GM21447 (cell line): ENCODE measurements around the gene HOXC9.

ENCODE experiments used
- ATAC-seq: cut with Tn5 transposase; IDR thresholded peaks from one replicate; pipeline ENCODE4 v1.9.1; 2021; ENCODE audit not compliant: unreplicated experiment

Gene HOXC9

GRCh38 chr12:53999559-54000115, 324 bp upstream of the HOXC9 start:
- no peak for ATAC-seq

DNA sequence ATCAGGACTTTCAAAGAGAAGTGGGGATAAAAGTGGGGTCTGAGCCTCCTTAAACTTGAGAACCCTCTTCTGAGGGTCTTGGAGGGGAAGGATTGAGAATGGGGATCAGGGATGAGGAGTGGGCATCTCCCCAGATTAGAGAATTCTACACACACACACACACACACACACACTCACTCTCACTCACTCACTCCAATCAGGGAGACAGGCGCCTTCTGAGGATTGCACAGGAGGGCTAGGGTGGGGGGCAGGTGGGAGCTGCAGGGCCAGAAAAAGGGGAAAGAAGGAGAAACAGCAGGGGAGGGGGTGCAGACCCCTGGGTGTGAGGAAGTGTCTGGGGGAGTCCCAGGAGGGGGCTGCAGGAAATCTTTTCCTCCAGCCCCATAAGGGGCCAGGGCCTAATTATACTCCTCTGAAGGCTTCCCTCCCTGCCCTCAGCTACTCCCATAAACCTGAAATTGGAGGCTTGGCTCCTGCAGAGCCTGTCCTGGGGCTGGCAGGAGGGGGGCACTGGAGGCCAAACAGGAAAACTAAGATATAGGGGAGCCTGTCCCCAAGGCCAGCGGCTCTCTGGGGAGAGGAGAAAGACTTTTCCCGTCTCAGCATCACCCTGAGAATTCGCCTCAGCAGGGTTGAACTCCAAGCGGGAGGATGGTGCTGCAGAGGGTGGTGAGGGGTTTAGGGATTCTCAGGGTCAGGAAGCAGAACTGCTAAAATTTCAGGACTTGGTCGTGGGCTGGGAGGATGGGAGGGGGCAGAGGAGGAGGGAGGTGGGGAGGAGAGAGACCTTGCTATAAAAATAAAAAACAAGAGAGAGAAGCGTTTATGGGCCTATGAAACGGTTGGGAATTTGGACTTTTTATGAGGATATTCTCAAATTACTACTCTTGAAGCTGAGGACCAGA, 1.6 kb downstream of the HOXC9 start:
- no peak for ATAC-seq

DNA sequence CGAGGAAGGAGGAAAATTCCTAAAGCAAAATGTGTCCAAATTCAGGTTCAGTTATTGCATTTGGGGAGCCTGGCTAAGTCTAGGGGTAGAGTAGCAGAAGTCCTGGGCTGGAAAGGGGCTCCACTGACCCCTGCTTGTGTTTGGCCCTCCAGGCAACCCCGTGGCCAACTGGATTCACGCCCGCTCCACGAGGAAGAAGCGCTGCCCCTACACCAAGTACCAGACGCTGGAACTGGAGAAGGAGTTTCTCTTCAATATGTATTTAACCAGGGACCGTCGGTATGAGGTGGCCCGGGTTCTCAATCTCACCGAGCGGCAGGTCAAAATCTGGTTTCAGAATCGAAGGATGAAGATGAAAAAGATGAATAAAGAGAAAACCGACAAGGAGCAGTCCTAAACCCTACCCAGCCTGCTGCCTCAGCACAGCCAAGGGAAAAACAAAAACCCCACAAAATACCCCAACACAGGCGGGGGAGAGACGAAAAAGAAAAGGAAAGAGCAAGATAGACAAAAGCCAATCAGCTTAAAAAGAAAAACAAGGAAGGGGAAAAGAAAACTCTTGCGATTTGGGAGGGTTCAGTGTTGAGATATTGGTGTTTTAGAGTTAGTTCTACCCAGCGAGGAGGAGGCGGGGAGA, 2.4 kb downstream of the HOXC9 start:
- no peak for ATAC-seq

DNA sequence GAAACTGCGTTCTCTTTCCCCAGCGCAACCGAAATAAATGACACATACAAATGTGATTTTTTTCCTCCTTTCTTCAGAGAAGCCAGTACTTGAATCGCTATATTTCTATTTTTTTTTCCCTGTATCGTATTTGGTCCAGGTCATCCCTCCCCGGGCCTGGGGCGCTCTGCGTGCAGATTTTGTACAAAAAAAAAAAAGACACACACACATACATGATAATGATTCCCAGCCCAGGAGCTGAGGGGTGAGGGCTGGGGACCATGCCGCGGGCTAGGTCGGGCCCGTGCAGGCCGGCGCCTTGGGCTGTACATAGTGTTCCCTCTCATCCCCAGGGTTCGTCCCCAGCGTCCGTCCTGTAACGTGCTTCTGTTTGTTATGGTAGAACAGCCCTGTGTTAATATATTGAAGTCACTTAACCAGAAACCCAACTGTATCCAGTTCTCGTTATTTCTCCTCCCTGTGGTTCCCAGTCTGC, 3.0 kb downstream of the HOXC9 start:
- no peak for ATAC-seq

- no peak for ATAC-seq
These were observed 3.7 kb downstream of the HOXC9 start for GRCh38 chr12:54003625-54004024.

GRCh38 chr12:54004063-54004840, 4.3 kb downstream of the HOXC9 start:
- no peak for ATAC-seq

- no peak for ATAC-seq
These were observed 5.0 kb downstream of the HOXC9 start for GRCh38 chr12:54004841-54005530.

GRCh38 chr12:54005531-54005852, 5.5 kb downstream of the HOXC9 start:
- ATAC-seq, result no peak

GRCh38 chr12:54005853-54006558, 6.0 kb downstream of the HOXC9 start:
- ATAC-seq, result peak; percentile 60

- no peak for ATAC-seq
These were observed 6.7 kb downstream of the HOXC9 start for GRCh38 chr12:54006559-54007220.

- no peak for ATAC-seq
These were observed 7.7 kb downstream of the HOXC9 start for GRCh38 chr12:54007538-54008259.

DNA sequence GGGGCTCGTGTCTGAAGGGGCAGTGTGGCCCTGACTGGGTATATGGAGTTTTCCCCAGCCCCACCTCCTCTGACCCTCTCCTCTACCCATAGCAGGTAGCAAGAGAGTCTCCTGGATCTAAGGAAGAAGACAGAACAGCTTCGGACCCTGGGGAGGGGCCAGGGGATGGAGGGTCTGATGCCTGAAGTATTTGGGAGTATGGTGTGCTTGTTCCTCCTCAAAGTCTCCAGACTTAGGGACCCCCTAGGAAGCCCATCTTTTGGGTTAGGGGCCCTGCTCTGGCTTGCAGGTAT, 8.2 kb downstream of the HOXC9 start:
- no peak for ATAC-seq

DNA sequence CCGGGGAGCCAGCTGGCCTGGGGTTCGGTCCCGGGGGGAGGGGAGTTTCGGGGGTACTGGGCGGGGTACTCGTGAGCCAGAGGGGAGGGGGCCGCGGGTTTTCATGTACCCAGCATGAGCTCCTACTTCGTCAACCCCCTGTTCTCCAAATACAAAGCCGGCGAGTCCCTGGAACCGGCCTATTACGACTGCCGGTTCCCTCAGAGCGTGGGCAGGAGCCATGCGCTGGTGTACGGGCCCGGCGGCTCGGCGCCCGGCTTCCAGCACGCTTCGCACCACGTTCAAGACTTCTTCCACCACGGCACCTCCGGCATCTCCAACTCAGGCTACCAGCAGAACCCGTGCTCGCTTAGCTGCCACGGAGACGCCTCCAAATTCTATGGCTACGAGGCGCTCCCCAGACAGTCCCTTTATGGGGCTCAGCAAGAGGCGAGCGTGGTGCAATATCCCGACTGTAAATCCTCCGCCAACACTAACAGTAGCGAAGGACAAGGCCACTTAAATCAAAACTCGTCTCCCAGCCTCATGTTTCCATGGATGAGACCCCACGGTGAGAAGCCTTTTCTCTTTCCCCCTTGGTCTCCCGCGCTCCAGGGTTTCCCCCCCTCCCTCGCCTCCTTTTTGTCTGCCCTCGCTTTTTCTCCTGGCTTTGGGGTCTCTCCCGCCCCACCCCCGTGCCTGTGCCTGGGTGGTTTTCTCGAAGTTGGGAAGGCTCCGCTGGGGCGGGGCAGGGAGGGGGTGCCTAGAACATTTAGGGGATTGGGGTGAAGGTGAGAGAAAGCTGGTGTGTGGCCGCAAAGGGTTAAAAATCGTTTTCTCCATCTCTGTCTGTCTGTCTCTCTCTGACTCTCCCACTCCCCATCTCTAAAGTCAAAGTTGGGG, 9.5 kb downstream of the HOXC9 start:
- no peak for ATAC-seq

- ATAC-seq, result no peak
These were observed 10.4 kb downstream of the HOXC9 start for GRCh38 chr12:54010053-54010971.

DNA sequence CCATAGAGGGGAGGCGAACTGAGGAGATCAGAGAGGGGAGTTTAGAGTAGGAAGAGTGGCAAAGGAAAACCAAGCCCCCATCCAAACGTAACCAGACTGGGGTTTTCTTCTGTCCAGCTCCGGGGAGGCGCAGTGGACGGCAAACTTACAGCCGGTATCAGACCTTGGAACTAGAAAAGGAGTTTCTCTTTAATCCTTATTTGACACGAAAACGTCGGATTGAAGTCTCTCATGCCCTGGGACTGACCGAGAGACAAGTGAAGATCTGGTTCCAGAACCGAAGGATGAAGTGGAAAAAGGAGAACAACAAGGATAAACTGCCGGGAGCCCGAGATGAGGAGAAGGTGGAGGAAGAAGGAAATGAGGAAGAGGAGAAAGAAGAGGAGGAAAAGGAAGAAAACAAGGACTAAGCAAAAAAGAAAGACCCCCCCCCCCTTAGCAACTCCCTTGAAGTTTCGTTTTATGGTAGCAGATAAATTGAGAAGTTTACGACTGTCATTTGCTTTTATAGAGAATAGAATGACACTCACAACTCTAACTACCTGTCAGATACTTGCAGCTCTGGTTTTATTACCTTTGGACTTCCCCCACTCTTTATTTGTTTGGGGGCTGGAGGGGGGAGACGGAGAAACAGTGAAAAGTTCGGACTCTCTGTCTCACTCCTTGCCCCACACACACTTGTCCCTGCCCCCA, 11.2 kb downstream of the HOXC9 start:
- no peak for ATAC-seq

DNA sequence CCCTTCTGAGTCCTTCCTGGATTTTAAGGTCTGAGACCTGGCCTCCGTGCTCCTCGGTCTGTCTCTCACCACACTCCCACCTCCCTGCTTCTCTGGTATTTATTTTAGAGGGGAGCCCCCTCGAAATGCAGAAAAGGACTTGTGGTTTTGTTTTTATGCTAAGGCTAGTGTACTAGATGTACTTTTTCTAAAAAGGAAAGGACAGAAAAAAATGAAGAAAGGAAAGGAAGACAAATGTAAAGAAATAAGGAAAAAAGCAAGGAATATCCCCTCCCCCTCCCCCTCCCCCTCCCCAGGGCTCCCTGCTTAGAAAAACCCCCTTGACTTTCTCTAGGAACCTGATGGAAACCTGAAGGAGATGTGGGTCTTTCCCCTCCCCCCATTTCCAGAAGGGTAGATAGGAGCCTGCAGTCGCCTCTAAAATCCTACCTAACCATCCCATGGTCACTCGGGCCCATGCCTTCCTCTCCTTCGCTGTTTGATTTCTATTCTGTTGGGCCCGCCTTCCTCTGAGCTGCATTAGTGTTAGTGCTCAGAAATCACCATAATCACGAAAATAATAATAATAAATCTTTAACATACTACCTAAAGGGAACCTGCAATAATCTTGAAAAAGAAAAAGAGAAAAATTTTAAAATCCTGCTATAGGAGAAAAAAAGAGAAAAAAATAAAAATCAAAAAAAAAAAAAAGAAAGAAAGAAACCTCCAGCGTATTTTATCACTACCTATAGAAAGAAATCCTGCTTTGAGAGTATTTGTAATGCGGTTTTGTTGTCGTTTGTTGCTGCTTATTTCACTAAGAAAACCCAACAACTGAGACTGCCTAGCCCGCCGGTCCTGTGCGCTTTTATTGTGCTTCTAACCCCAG, 11.9 kb downstream of the HOXC9 start:
- ATAC-seq, result no peak
